ENCODE data around the gene MMP17. TPM values are rescaled to one million over a fixed set of nuclear protein-coding genes. Genes with fewer than 3 reads are reported as not detected.

The MMP17 gene
- total and polyA plus RNA-seq, 2 donors (not counting 3 experiments of a cell fraction or from before 2014, with no cell fraction given), result 3.6 to 10.8 TPM

- FAIRE-seq (no peak), DNase-seq (ENCODE audit: low read depth, low spot score) (no peak)
- CTCF ChIA-PET, result interaction anchor here (1.0 to 1.6 kb wide), 3 partner anchors 26 to 54 kb away, joined by 3 to 4 read pairs (median 4); no protein-coding TSS in a partner anchor
- Histone ChIP-seq H3K4me3 (replicated peaks in 1 of 3; ENCODE audit: insufficient read depth in 1 of 3, low read depth in 1 of 3, low read length in 3 of 3) (no peak overlapping the region), H4K20me1 (replicated peaks; ENCODE audit: control insufficient read depth, extremely low read depth, insufficient read depth, low read length) (no peaks in the 10 kb centered on the region), H3K79me2 (ENCODE audit: control insufficient read depth, insufficient read depth, low read length) (no peaks in the 10 kb centered on the region), H3K4me2 (ENCODE audit: insufficient read depth, low read length) (no peak overlapping the region), H2AFZ (ENCODE audit: low read depth, low read length) (no peak overlapping the region), H3K36me3 (ENCODE audit: control insufficient read depth in 2 of 2, extremely low read depth in 1 of 2, insufficient read depth in 2 of 2, low read length in 2 of 2) (no peaks in the 10 kb centered on the region), H3K4me1 (ENCODE audit: control insufficient read depth, extremely low read depth, insufficient read depth, low read length) (no peaks in the 10 kb centered on the region), H3K9me3 (replicated peaks; ENCODE audit: control insufficient read depth, insufficient read depth, low read length) (no peaks in the 10 kb centered on the region), H3K27me3 (ENCODE audit: control insufficient read depth in 2 of 2, insufficient read depth in 2 of 2, low read length in 2 of 2) (no peaks in the 10 kb centered on the region), H3K27ac (ENCODE audit: insufficient read depth, low read depth, low read length) (no peak overlapping the region), H3K9ac (replicated peaks; ENCODE audit: extremely low read depth, insufficient read depth, low read length) (no peak overlapping the region), H3K9me1 (replicated peaks; ENCODE audit: control insufficient read depth, extremely low read depth, insufficient read depth, low read length) (no peaks in the 10 kb centered on the region)
- dilution Hi-C loops (cut with MboI; ENCODE audit: extremely low pct_ligation_motif_present, low sequenced_read_pairs) (no loop called here), intact Hi-C loops (cut with micrococcal nuclease) (no loop called here)
- POLR2A ChIA-PET, result no interaction called here
- TF ChIP-seq MYC (IDR thresholded peaks at IDR 0.05; ENCODE audit: low read depth, low read length) (no peak), FOS (IDR thresholded peaks at IDR 0.05; ENCODE audit: borderline replicate concordance, insufficient read depth, low read length) (no peak), JUN (IDR thresholded peaks at IDR 0.05; ENCODE audit: borderline replicate concordance, insufficient read depth, insufficient read length, low read depth) (no peak), POLR2AphosphoS5 (IDR thresholded peaks at IDR 0.05; ENCODE audit: insufficient read depth, low read depth, low read length) (no peak), MAX (IDR thresholded peaks at IDR 0.05; ENCODE audit: insufficient read depth, insufficient read length) (no peak), EZH2 (IDR thresholded peaks at IDR 0.05; ENCODE audit: borderline replicate concordance, low read depth, low read length, severe bottlenecking) (no peak), POLR2A (IDR thresholded peaks at IDR 0.05; ENCODE audit: low read depth, low read length) (no peak), GATA2 (IDR thresholded peaks at IDR 0.05; ENCODE audit: insufficient read depth, insufficient read length, low read depth, low read length) (no peak)
- TF ChIP-seq, protein P1, sequence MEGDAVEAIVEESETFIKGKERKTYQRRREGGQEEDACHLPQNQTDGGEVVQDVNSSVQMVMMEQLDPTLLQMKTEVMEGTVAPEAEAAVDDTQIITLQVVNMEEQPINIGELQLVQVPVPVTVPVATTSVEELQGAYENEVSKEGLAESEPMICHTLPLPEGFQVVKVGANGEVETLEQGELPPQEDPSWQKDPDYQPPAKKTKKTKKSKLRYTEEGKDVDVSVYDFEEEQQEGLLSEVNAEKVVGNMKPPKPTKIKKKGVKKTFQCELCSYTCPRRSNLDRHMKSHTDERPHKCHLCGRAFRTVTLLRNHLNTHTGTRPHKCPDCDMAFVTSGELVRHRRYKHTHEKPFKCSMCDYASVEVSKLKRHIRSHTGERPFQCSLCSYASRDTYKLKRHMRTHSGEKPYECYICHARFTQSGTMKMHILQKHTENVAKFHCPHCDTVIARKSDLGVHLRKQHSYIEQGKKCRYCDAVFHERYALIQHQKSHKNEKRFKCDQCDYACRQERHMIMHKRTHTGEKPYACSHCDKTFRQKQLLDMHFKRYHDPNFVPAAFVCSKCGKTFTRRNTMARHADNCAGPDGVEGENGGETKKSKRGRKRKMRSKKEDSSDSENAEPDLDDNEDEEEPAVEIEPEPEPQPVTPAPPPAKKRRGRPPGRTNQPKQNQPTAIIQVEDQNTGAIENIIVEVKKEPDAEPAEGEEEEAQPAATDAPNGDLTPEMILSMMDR (IDR thresholded peaks at IDR 0.05; ENCODE audit: extremely low read depth in 1 of 2, insufficient read depth in 1 of 2, low read depth in 1 of 2, low read length in 2 of 2), result no peak
- no TSS peak for BruUV-seq (replicated peaks)
Observed at GRCh38 chr12:131862084-131862441, 33.9 kb downstream of the MMP17 start.
